Subcutaneous abdominal adipose tissue (tissue), 5 donors: ENCODE measurements around the gene UMODL1.

Source experiments
- H3K27ac ChIP-seq: one replicate; pipeline ENCODE4 v1.7.0; 2013; ENCODE audit warnings: low read depth, mild to moderate bottlenecking, inconsistent platforms, low read length, moderate library complexity
- H3K27me3 ChIP-seq, 5 donors: one replicate each; pipeline ENCODE4 v1.7.0; 2013; ENCODE audit warnings: low read length in 5 of 5, inconsistent platforms in 1 of 5; ENCODE audit not compliant: control insufficient read depth in 5 of 5, insufficient read depth in 4 of 5
- H3K36me3 ChIP-seq, 5 donors: one replicate each; pipeline ENCODE4 v1.7.0; 2013; ENCODE audit warnings: low read length in 5 of 5; ENCODE audit not compliant: control insufficient read depth in 5 of 5, insufficient read depth in 5 of 5
- H3K4me1 ChIP-seq, 5 donors: one replicate each; pipeline ENCODE4 v1.7.0; 2013; ENCODE audit warnings: low read length in 5 of 5, mild to moderate bottlenecking in 3 of 5, moderate library complexity in 1 of 5; ENCODE audit not compliant: control insufficient read depth in 5 of 5, insufficient read depth in 5 of 5
- H3K4me3 ChIP-seq, 5 donors: one replicate each; pipeline ENCODE4 v1.7.0; 2013; ENCODE audit warnings: low read length in 5 of 5, low read depth in 1 of 5
- H3K9ac ChIP-seq, 5 donors: one replicate each; pipeline ENCODE4 v1.7.0; 2013; ENCODE audit warnings: low read length in 5 of 5, mild to moderate bottlenecking in 4 of 5, moderate library complexity in 3 of 5
- H3K9me3 ChIP-seq, 5 donors: one replicate each; pipeline ENCODE4 v1.7.0; 2013; ENCODE audit warnings: low read length in 5 of 5; ENCODE audit not compliant: control insufficient read depth in 5 of 5
- donor health status: healthy.
- donor health status: healthy.
- donor health status: healthy.
- donor health status: healthy.
- donor health status: healthy.

UMODL1 gene

DNA sequence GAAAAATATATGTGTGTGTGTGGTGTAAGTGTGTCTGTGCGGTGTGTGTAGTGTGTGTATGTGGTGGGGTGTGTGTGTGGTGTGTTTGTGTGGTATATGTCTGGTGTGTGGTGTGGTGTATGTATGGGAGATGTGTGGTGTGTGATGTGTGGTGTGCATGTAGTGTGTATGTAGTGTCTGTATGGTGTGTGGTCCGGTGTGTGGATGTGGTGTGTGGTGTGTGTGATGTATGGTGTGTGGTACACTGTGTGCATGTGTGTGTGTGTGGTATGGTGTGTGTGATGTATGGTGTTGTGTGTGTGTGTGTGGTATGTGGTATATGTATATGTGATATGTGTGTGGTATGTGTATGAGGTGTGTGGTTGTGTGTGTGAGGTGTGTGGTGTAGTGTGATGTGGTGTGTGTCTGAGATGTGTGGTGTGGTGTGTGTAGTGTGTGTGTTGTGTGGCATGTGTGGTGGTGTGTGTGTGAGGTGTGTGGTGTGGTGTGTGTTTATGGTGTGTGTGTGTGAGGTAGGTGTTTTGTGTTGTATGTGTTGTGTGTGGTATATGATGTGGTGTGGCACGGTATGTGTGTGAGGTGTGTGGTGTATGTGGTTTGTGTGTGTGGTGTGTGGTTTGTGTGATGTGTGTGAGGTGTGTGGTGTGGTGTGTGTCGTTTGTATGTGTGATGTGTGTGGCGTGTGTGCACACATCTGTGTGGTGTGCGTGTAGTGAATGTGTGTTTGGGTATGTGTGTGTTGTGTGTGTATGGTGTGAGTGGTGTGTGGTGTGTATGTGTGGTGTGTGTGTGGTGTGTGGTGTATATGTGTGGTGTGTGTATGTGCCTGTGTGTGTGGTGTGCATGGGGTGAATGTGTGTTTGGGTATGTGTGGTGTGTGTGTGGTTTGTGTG is 112.5 kb downstream of the UMODL1 start:
- no peaks in the 10 kb centered on the region for H3K27me3 ChIP-seq
- H3K9ac ChIP-seq: no peak overlapping the region
- peaks cover 0 to 3% (median 0%) of the 10 kb centered on the region in 5 donors for H3K9me3 ChIP-seq
- H3K4me1 ChIP-seq: peaks cover 0 to 18% (median 13%) of the 10 kb centered on the region in 5 donors
- no peaks in the 10 kb centered on the region for H3K36me3 ChIP-seq
- H3K27ac ChIP-seq: no peak overlapping the region
- no peak overlapping the region for H3K4me3 ChIP-seq

- Histone ChIP-seq H3K27me3 (no peaks in the 10 kb centered on the region), H3K9ac (no peak overlapping the region)
These were observed 115.5 kb downstream of the UMODL1 start for GRCh38 chr21:42186591-42186990.

DNA sequence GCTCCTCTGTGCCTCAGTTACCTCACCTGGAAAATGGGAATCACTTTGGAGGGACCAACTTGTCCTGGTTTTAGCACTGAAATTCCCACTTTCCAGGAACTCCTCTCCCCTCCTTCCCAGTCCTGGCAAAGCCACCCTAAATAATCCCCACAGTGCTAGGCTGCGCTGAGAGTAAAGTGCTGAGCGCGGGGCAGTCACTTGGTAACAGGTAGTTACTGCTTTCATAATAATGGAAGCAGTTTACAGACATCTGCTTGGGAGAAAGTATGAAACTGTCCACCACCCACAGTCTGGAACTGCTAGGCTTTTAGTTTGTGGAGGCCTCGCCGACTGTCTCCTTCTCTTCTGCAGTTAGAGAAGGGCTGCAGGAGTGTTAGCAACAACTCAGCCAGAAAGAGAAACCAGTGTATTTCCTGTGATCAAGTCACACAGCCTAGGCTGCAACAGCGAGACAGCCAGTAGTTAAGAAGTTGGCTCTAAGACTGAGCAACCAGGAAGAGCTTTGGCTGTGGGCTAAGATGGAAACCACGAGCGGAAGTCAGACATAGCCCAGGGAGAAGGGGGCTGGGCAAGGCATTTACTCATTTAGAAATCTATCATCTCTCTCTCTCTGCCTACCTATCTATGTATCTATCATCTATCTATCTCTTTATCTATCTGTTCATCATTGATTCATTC is 117.0 kb downstream of the UMODL1 start:
- peaks cover 0 to 34% (median 28%) of the 10 kb centered on the region in 5 donors for H3K4me1 ChIP-seq
- no peaks in the 10 kb centered on the region for H3K9me3 ChIP-seq
- no peaks in the 10 kb centered on the region for H3K27me3 ChIP-seq
- no peak overlapping the region for H3K9ac ChIP-seq
- H3K4me3 ChIP-seq: peak overlapping the region in 1 of 5 donors; percentile 31
- no peaks in the 10 kb centered on the region for H3K36me3 ChIP-seq
- peak overlapping the region; percentile 65 for H3K27ac ChIP-seq

More at GRCh38 chr21:42186591-42186990, 115.5 kb downstream of the UMODL1 start:
- peaks cover 0 to 3% (median 0%) of the 10 kb centered on the region in 5 donors for H3K9me3 ChIP-seq
- H3K36me3 ChIP-seq: no peaks in the 10 kb centered on the region
- H3K27ac ChIP-seq: no peak overlapping the region
- peaks cover 0 to 34% (median 28%) of the 10 kb centered on the region in 5 donors for H3K4me1 ChIP-seq
- H3K4me3 ChIP-seq: no peak overlapping the region

GRCh38 chr21:42188663-42189062 is 117.5 kb downstream of the UMODL1 start:
- Histone ChIP-seq H3K4me3 (no peak overlapping the region), H3K27ac (peak overlapping the region; percentile 19), H3K9me3 (no peaks in the 10 kb centered on the region)

GRCh38 chr21:42189431-42189830 is 118.3 kb downstream of the UMODL1 start:
- Histone ChIP-seq H3K9me3 (no peaks in the 10 kb centered on the region), H3K36me3 (no peaks in the 10 kb centered on the region), H3K9ac (no peak overlapping the region), H3K27ac (no peak overlapping the region), H3K27me3 (peaks cover 0 to 3% (median 0%) of the 10 kb centered on the region in 5 donors), H3K4me1 (peaks cover 0 to 34% (median 28%) of the 10 kb centered on the region in 5 donors), H3K4me3 (no peak overlapping the region)

More at GRCh38 chr21:42188663-42189062, 117.5 kb downstream of the UMODL1 start:
- Histone ChIP-seq H3K4me1 (peaks cover 0 to 34% (median 28%) of the 10 kb centered on the region in 5 donors), H3K9ac (no peak overlapping the region), H3K27me3 (peaks cover 0 to 3% (median 0%) of the 10 kb centered on the region in 5 donors), H3K36me3 (no peaks in the 10 kb centered on the region)

DNA sequence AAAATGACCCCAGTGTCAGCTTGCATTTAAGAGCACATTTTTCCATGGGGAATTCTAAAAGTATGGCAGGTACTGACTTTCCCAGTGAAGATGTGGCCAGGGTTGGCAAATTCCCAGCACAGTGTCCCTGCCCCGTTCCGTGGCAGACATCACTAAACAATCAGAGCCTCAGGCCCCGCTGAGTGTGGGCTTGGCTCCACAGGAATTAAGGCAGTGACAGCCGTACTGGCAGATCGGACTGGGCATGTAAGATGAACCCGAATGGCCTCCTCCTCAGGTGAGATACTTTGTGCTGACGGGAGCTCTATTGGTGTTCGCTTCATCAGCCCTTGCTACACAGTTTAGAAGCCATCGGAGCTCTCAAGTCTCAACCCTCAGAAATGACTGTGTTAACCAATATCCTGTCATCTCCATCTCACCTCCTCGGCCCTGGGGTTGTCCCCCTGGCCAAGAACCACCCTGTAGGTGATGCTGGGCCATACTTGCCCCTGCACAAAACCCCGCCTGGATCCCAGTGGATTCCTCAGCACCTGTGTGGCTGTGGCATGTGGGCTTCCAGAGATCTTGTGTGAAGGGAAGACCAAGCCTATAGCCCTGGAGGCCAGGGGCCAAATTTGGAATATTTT is 118.9 kb downstream of the UMODL1 start:
- H3K4me3 ChIP-seq: peak overlapping the region in 1 of 5 donors; percentile 31
- H3K27ac ChIP-seq: no peak overlapping the region

DNA sequence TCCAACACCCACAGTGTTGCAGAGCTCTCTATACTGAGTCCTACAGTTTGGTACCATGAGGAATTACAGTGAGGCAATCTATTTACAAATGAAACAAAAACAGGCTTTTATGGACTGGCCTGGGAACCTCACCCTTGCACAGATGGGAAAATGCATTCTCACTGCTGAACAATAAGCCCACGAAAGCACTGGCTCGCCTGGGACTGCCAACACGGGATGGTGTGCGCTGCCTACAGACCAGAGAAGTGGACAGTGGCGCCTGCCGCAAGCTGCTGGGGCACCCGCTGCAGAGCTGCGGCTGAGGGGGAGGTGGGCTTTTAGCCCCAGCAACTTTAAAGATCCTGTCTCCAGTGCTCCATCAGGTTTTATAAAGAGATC is 119.4 kb downstream of the UMODL1 start:
- H3K4me3 ChIP-seq: no peak overlapping the region

More for the DNA sequence above, 118.9 kb downstream of the UMODL1 start:
- Histone ChIP-seq H3K9me3 (no peaks in the 10 kb centered on the region), H3K27me3 (peaks cover 0 to 3% (median 0%) of the 10 kb centered on the region in 5 donors), H3K9ac (no peak overlapping the region), H3K36me3 (no peaks in the 10 kb centered on the region), H3K4me1 (peaks cover 0 to 40% (median 28%) of the 10 kb centered on the region in 5 donors)

DNA sequence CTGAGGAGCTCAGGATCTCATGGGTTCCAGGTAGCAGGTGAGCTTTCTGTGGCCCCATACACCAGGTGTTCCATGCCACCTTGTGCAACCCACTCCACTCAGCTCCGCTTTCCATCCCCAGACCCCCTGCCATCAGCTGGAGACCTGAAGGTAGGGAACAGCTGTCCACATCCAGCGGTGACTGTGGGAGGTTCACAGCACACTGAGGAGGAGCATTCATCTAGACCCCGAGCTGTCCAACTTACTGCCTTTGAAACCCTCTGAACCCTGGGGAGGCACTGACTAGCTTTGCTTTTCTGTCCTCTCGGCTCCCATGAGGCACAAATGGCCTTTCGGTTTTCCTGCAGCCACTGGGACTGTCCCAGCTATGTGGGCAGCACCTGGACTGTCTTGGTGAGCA is 119.9 kb downstream of the UMODL1 start:
- Histone ChIP-seq H3K9ac (no peak overlapping the region), H3K36me3 (no peaks in the 10 kb centered on the region), H3K27ac (no peak overlapping the region), H3K4me3 (no peak overlapping the region), H3K9me3 (no peaks in the 10 kb centered on the region), H3K27me3 (peaks cover 0 to 3% (median 0%) of the 10 kb centered on the region in 5 donors), H3K4me1 (peaks cover 0 to 48% (median 28%) of the 10 kb centered on the region in 5 donors)

More for the DNA sequence above, 119.4 kb downstream of the UMODL1 start:
- Histone ChIP-seq H3K9ac (no peak overlapping the region), H3K36me3 (no peaks in the 10 kb centered on the region), H3K27me3 (peaks cover 0 to 3% (median 0%) of the 10 kb centered on the region in 5 donors), H3K4me1 (peaks cover 0 to 45% (median 28%) of the 10 kb centered on the region in 5 donors), H3K9me3 (no peaks in the 10 kb centered on the region), H3K27ac (no peak overlapping the region)

DNA sequence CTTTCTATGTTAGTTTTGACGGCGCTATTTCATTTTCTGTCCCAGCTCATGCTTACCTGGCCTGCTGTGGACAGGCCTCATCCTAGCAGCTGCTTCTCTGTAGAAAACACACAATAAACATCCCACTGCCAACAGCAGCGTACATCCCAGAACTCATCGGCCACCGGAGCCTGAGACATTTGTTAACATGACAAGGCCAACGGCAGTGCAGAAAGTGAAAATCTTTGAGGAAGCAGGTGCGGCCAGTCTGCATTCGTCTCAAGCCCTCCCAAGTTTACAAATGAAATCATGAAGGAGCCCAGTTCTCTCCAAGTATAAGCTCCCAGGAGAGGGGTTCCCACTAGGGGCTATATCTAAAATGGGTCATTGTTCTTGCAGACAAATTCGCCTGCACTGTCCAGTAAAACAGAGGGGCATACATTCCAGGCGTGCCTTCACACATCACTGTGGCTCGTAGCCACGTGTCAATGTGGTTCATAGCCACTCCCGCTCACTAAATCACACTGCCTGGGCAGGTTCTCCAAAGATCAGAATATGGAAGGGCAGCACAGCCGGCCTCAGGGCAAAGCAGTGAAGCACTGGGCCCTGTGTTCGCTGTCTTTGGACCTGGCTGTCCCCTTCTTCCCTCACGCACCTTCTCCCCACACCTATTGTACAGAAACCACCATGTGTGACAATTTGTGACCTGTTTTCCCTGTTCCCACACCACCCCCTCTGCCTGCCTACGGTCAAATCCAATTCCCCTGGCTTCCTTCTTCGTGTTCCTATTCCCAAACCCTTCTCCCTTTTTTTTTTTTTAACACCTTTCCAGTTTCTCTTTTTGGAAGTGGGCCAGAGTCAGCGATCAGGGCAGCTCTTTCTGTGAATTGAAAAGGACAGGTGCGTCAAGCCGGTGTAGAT is 120.8 kb downstream of the UMODL1 start:
- H3K4me3 ChIP-seq: no peak overlapping the region
- H3K9me3 ChIP-seq: no peaks in the 10 kb centered on the region
- H3K27ac ChIP-seq: no peak overlapping the region
- peaks cover 0 to 46% (median 28%) of the 10 kb centered on the region in 5 donors for H3K4me1 ChIP-seq
- H3K27me3 ChIP-seq: peaks cover 0 to 3% (median 0%) of the 10 kb centered on the region in 5 donors
- no peak overlapping the region for H3K9ac ChIP-seq
- H3K36me3 ChIP-seq: no peaks in the 10 kb centered on the region
